K562 (cell line): Measurements from ENCODE around the gene ZBTB20.

ENCODE experiments used
- CBX8 ChIP-seq: fragments of 200-600 bp; sonication (generic); IDR thresholded peaks from 2 replicates; pipeline ENCODE4 v1.6.1; 2012; ENCODE audit warnings: borderline replicate concordance, mixed run types, low read depth, mild to moderate bottlenecking, moderate library complexity, mixed read lengths, low read length, control low read depth, inconsistent platforms; ENCODE audit not compliant: poor library complexity, severe bottlenecking; ENCODE audit errors: extremely low read depth
- CHD2 ChIP-seq: IDR thresholded peaks from 2 replicates; pipeline ENCODE4 v1.6.1; 2011; ENCODE audit warnings: low read depth, low read length
- CTCF ChIP-seq, 3 experiments: IDR thresholded peaks in 2 of 3; conservative IDR thresholded peaks in 1 of 3; 2 replicates each; pipeline ENCODE4 v1.5.1; 2011 to 2012; ENCODE audit warnings: low read length in 3 of 3, mild to moderate bottlenecking in 3 of 3, control low read depth in 2 of 3, improper control_type of control experiment in 1 of 3, inconsistent platforms in 1 of 3, low read depth in 1 of 3, mixed read lengths in 1 of 3, moderate library complexity in 1 of 3; ENCODE audit not compliant: insufficient read depth in 2 of 3
- ELK1 ChIP-seq: sonication (generic); formaldehyde crosslinking; IDR thresholded peaks from 2 replicates; pipeline ENCODE4 v1.8.1; 2022; ENCODE audit warnings: missing genetic modification reagents
- FUS ChIP-seq: fragments of 200-400 bp; formaldehyde crosslinking; optimal IDR thresholded peaks from 2 replicates; pipeline ENCODE3; 2017; ENCODE audit warnings: low read depth, low read length
- MYC ChIP-seq, 2 experiments: fragments of 250-450 bp in 1 of 2; sonication (Bioruptor Pico) in 1 of 2; IDR thresholded peaks; 2 replicates each; pipeline versions ENCODE4 v1.5.1 to v1.6.1; 2012 to 2021; ENCODE audit warnings: low read depth in 2 of 2, borderline replicate concordance in 1 of 2, improper control_type of control experiment in 1 of 2, low read length in 1 of 2, mild to moderate bottlenecking in 1 of 2, moderate library complexity in 1 of 2
- NCOA2 ChIP-seq, 2 experiments: fragments of 450-650 bp; IDR thresholded peaks; 2 replicates each; pipeline ENCODE4 v1.6.1; 2018; ENCODE audit warnings: mild to moderate bottlenecking in 2 of 2, moderate library complexity in 1 of 2; ENCODE audit not compliant: partially characterized antibody in 2 of 2
- TAF1 ChIP-seq: IDR thresholded peaks from 2 replicates; pipeline ENCODE4 v1.6.1; 2011; ENCODE audit warnings: mild to moderate bottlenecking, low read length, moderate library complexity; ENCODE audit not compliant: insufficient read depth, control insufficient read depth, severe bottlenecking; ENCODE audit errors: extremely low read depth
- ZNF609 ChIP-seq: sonication (generic); formaldehyde crosslinking; IDR thresholded peaks from 2 replicates; pipeline ENCODE4 v1.8.1; 2023; ENCODE audit warnings: missing genetic modification reagents, mild to moderate bottlenecking, borderline replicate concordance

GRCh38 chr3:114887806-114888205 lies 259.3 kb downstream of the ZBTB20 start:
- TF ChIP-seq MYC (IDR thresholded peaks at IDR 0.05; ENCODE audit: low read depth, low read length) = no peak
- TF ChIP-seq MYC (CRISPR knock-in tag; IDR thresholded peaks at IDR 0.05; ENCODE audit: borderline replicate concordance, low read depth) = no peak
- no peak for TF ChIP-seq ELK1 (CRISPR knock-in tag)
- TF ChIP-seq ZNF609 (CRISPR knock-in tag) = no peak
- TF ChIP-seq CTCF (IDR thresholded peaks at IDR 0.05 in 2 of 3, conservative IDR thresholded peaks at IDR 0.05 in 1 of 3; ENCODE audit: insufficient read depth in 2 of 3, low read depth in 1 of 3, low read length in 3 of 3) = no peak
- no peak for TF ChIP-seq CHD2
- TF ChIP-seq TAF1 = no peak
- TF ChIP-seq FUS = no peak
- no peak for TF ChIP-seq CBX8
- TF ChIP-seq NCOA2 (IDR thresholded peaks at IDR 0.05; ENCODE audit: partially characterized antibody in 2 of 2) = no peak
